HepG2 (cell line): ENCODE measurements around the gene B9D2. TPM values are rescaled to one million over a fixed set of nuclear protein-coding genes. Genes with fewer than 3 reads are reported as not detected.

Source experiments
- ATAC-seq: fragments of 200-7000 bp; cut with Tn5 transposase; 3 replicates; pipeline ENCODE4 v1.9.1; 2020; ENCODE audit warnings: mild to moderate bottlenecking, moderate library complexity
- BruUV-seq: library from RNA; stranded (reverse); fragments of 400-500 nt; replicated peaks from 2 replicates; lab custom pipeline; 2021; lab: Mats Ljungman, UMichigan
- CTCF ChIA-PET: fragments of 300-600 bp; formaldehyde crosslinking; extraction: SDS; loops from one replicate; lab custom pipeline; 2021; ENCODE audit warnings: low total read pairs, inconsistent platforms, low intra/inter-chr PET ratio; lab: Yijun Ruan, JAX
- POLR2A ChIA-PET: fragments of 350-600 bp; sonication (Branson Sonifier 250); formaldehyde crosslinking; loops from one replicate; lab custom pipeline; 2020; ENCODE audit warnings: antibody characterized with exemption, inconsistent platforms; lab: Yijun Ruan, JAX
- DNase-seq: peaks from one replicate; pipeline ENCODE4 v3.0.0-alpha.2; 2015; ENCODE audit warnings: low spot score
- FAIRE-seq: peaks from 3 replicates; lab custom pipeline; 2011; peaks lifted over from hg19 to GRCh38; lab: Jason Lieb, UNC
- H2AFZ ChIP-seq: one replicate; pipeline ENCODE4 v1.6.1; 2011; ENCODE audit warnings: low read length, inconsistent platforms
- H3K27ac ChIP-seq: fragments of 300-600 bp; 3 replicates; pipeline ENCODE4 v1.8.0; 2011; ENCODE audit warnings: mixed run types, mild to moderate bottlenecking, mixed read lengths, low read length, inconsistent platforms; ENCODE audit not compliant: insufficient read depth; ENCODE audit errors: extremely low read length
- H3K27me3 ChIP-seq, 2 experiments: fragments of 200-600 bp in 1 of 2; 2 replicates in 1 of 2; 3 replicates in 1 of 2; pipeline versions ENCODE4 v1.6.0 to v1.8.0; 2011; ENCODE audit warnings: low read length in 2 of 2, mild to moderate bottlenecking in 2 of 2, moderate library complexity in 2 of 2, inconsistent platforms in 1 of 2; ENCODE audit not compliant: insufficient read depth in 2 of 2, control insufficient read depth in 1 of 2
- H3K36me3 ChIP-seq, 2 experiments: fragments of 200-600 bp in 1 of 2; replicated peaks in 1 of 2; 2 replicates in 1 of 2; 3 replicates in 1 of 2; pipeline versions ENCODE4 v1.5.1 to v1.8.0; 2011; ENCODE audit warnings: low read length in 2 of 2, inconsistent platforms in 1 of 2; ENCODE audit not compliant: insufficient read depth in 2 of 2, control insufficient read depth in 1 of 2
- H3K4me1 ChIP-seq: 2 replicates; pipeline ENCODE4 v1.5.1; 2012; ENCODE audit warnings: low read length, inconsistent platforms; ENCODE audit not compliant: insufficient read depth
- H3K4me2 ChIP-seq: 2 replicates; pipeline ENCODE4 v1.6.0; 2011; ENCODE audit warnings: low read depth, low read length, inconsistent platforms
- H3K4me3 ChIP-seq, 3 experiments: fragments of 200-600 bp in 1 of 3; sonication (generic), shearing (Covaris generic) in 1 of 3; replicated peaks in 1 of 3; 2 replicates each; pipeline ENCODE4 v1.5.1; 2011 to 2016; ENCODE audit warnings: low read length in 3 of 3, inconsistent platforms in 2 of 3, low read depth in 2 of 3, mild to moderate bottlenecking in 2 of 3, control low read depth in 1 of 3, mixed read lengths in 1 of 3; ENCODE audit not compliant: insufficient read depth in 1 of 3
- H3K79me2 ChIP-seq: one replicate; pipeline ENCODE4 v1.6.1; 2011; ENCODE audit warnings: low read length, inconsistent platforms; ENCODE audit not compliant: insufficient read depth
- H3K9ac ChIP-seq: 2 replicates; pipeline ENCODE4 v1.6.0; 2011; ENCODE audit warnings: mild to moderate bottlenecking, low read depth, low read length, inconsistent platforms; ENCODE audit not compliant: insufficient read depth
- H3K9me3 ChIP-seq: 2 replicates; pipeline ENCODE4 v1.5.1; 2012; ENCODE audit warnings: mild to moderate bottlenecking, low read length
- H4K20me1 ChIP-seq: 2 replicates; pipeline ENCODE4 v1.6.0; 2011; ENCODE audit warnings: inconsistent platforms, mild to moderate bottlenecking, low read length, moderate library complexity; ENCODE audit not compliant: insufficient read depth
- AGO2 ChIP-seq: fragments of 200-400 bp; formaldehyde crosslinking; optimal IDR thresholded peaks from 2 replicates; pipeline ENCODE3; 2017; ENCODE audit warnings: mild to moderate bottlenecking, low read depth, low read length, moderate library complexity
- ARNT ChIP-seq: fragments of 450-650 bp; IDR thresholded peaks from 2 replicates; pipeline ENCODE4 v1.6.1; 2017
- CSRNP1 ChIP-seq: sonication (generic); formaldehyde crosslinking; IDR thresholded peaks from 2 replicates; pipeline ENCODE4 v1.8.1; 2023; ENCODE audit warnings: mild to moderate bottlenecking, missing genetic modification reagents
- FOXK2 ChIP-seq: fragments of 450-650 bp; IDR thresholded peaks from 2 replicates; pipeline ENCODE4 v1.6.1; 2016
- HES4 ChIP-seq: sonication (generic); formaldehyde crosslinking; IDR thresholded peaks from 2 replicates; pipeline ENCODE4 v1.9.0; 2021; ENCODE audit warnings: mild to moderate bottlenecking, missing genetic modification reagents, borderline replicate concordance
- KDM5A ChIP-seq: fragments of 200-600 bp; sonication (generic); IDR thresholded peaks from 2 replicates; pipeline ENCODE4 v1.7.0; 2018; ENCODE audit warnings: antibody characterized with exemption, mild to moderate bottlenecking, low read length, borderline replicate concordance
- MED13 ChIP-seq: sonication (generic); formaldehyde crosslinking; IDR thresholded peaks from 2 replicates; pipeline ENCODE4 v1.5.0; 2020; ENCODE audit warnings: missing genetic modification reagents
- MXD3 ChIP-seq: IDR thresholded peaks from 2 replicates; pipeline ENCODE4 v1.6.1; 2016; ENCODE audit warnings: mild to moderate bottlenecking, missing biosample characterization, missing genetic modification reagents
- MXD4 ChIP-seq: IDR thresholded peaks from 2 replicates; pipeline ENCODE4 v1.6.1; 2016; ENCODE audit warnings: mild to moderate bottlenecking, missing biosample characterization, missing genetic modification reagents
- MXI1 ChIP-seq: IDR thresholded peaks from 3 replicates; pipeline ENCODE4 v1.6.1; 2012; ENCODE audit warnings: low read depth, low read length, inconsistent platforms, borderline replicate concordance
- SKIL ChIP-seq: sonication (generic); formaldehyde crosslinking; IDR thresholded peaks from 2 replicates; pipeline ENCODE4 v1.8.0; 2022; ENCODE audit warnings: missing genetic modification reagents, mild to moderate bottlenecking, moderate library complexity, borderline replicate concordance
- ZBTB7A ChIP-seq: sonication (generic); formaldehyde crosslinking; IDR thresholded peaks from 2 replicates; pipeline ENCODE4 v1.8.0; 2022; ENCODE audit warnings: mild to moderate bottlenecking, missing genetic modification reagents
- ZBTB7B ChIP-seq: sonication (generic); formaldehyde crosslinking; IDR thresholded peaks from 2 replicates; pipeline ENCODE4 v1.4.0; 2020; ENCODE audit warnings: missing genetic modification reagents
- ZNF296 ChIP-seq: sonication (generic); formaldehyde crosslinking; conservative IDR thresholded peaks from 2 replicates; pipeline ENCODE4 v1.5.0; 2020; ENCODE audit warnings: mild to moderate bottlenecking, missing genetic modification reagents
- ZNF788 ChIP-seq: sonication (generic); formaldehyde crosslinking; IDR thresholded peaks from 2 replicates; pipeline ENCODE4 v1.5.0; 2020; ENCODE audit warnings: mild to moderate bottlenecking, missing genetic modification reagents, borderline replicate concordance
- ZNF792 ChIP-seq: IDR thresholded peaks from 2 replicates; pipeline ENCODE4 v1.6.1; 2016
- ZSCAN20 ChIP-seq: sonication (generic); formaldehyde crosslinking; IDR thresholded peaks from 2 replicates; pipeline ENCODE4 v1.4.0; 2020; ENCODE audit warnings: missing genetic modification reagents, mild to moderate bottlenecking, borderline replicate concordance
- WGBS: methylation state at CpG from one replicate; pipeline ENCODE4 v1.1.6; 2017; ENCODE audit warnings: low lambda C conversion rate; 5-methylcytosine and 5-hydroxymethylcytosine counted together
- in situ Hi-C: cut with HindIII; loops from 2 replicates; pipeline ENCODE4 v1.10.0; 2017; ENCODE audit warnings: low pct_unique_long_range_greater_than_20kb; ENCODE audit not compliant: extremely low pct_ligation_motif_present
- intact Hi-C: fragments of 100-400 bp; cut with micrococcal nuclease; formaldehyde crosslinking; loops from one replicate; pipeline ENCODE4 v1.10.0; 2022; ENCODE audit not compliant: unreplicated experiment
- polyA plus RNA-seq, 8 experiments: library from polyadenylated mRNA; depleted of rRNA in 3 of 8; stranded (reverse) in 7 of 8; unstranded in 1 of 8; fragments of >200 nt; fragmentation: Illumina TruSeq in 4 of 8; extraction: Trizol in 4 of 8; gene quantifications; 2 replicates each; pipeline versions ENCODE4 v1.2.1 to v1.2.3, GENCODE V29; 2011 to 2016; ENCODE audit warnings: low read depth in 4 of 8, missing spikeins in 1 of 8, mixed read lengths in 1 of 8; ENCODE audit not compliant: insufficient read depth in 1 of 8
- total RNA-seq, 5 experiments: library from RNA; depleted of rRNA; stranded (reverse); fragments of >200 nt; fragmentation: Illumina TruSeq; extraction: Trizol; gene quantifications; 2 replicates each; pipeline ENCODE4 v1.2.3, GENCODE V29; 2016; ENCODE audit warnings: low read depth in 1 of 5

Gene B9D2
- total and polyA plus RNA-seq, 2 of the 13 experiments (the other 11 are each of a cell fraction or from before 2014, with no cell fraction given) = 3.1 to 4.4 TPM

DNA sequence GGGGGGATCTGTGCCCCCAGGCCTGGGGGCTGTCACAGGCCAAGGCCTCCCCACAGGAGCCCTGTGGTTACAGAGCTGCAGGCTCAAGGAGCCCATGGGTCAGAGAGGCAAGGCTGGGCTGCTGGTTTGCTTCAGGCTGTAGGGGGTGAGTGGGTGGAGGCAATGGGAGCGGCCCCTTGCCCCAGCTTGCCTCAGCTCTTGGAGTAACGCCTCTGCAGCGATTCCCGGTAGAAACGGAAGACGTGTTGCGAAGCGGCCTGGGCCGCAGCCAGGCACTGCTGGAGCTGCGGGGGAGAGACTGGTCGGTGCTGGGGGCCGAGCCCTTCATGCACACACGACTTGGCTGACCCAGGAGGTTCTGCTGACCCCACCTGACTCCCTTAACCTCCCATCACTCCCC lies 22.5 kb upstream of the B9D2 start:
- Histone ChIP-seq H2AFZ (no peak overlapping the region), H3K9ac (no peak overlapping the region), H3K9me3 (no peaks in the 10 kb centered on the region), H3K4me1 (peaks cover 9% of the 10 kb centered on the region; the same call in 1 of the 2 replicates), H3K36me3 (peaks cover 16 to 29% of the 10 kb centered on the region in 2 experiments; a peak in 4 of 5 replicates), H4K20me1 (no peaks in the 10 kb centered on the region), H3K4me2 (no peak overlapping the region), H3K27ac (no peak overlapping the region), H3K27me3 (no peaks in the 10 kb centered on the region), H3K4me3 (no peak overlapping the region), H3K79me2 (no peaks in the 10 kb centered on the region)
- intact Hi-C loops (no loop called here), in situ Hi-C loops (no loop called here)
- no peak for FAIRE-seq
- ChIA-PET POLR2A (no interaction called here), CTCF (no interaction called here)
- TF ChIP-seq AGO2 (peak; percentile 19), HES4 (CRISPR knock-in tag) (no peak), FOXK2 (no peak)
- no peak for ATAC-seq
- no peak for DNase-seq
- 91% methylated on average over 9 of the region's 13 CpGs for WGBS
- no TSS peak for BruUV-seq

DNA sequence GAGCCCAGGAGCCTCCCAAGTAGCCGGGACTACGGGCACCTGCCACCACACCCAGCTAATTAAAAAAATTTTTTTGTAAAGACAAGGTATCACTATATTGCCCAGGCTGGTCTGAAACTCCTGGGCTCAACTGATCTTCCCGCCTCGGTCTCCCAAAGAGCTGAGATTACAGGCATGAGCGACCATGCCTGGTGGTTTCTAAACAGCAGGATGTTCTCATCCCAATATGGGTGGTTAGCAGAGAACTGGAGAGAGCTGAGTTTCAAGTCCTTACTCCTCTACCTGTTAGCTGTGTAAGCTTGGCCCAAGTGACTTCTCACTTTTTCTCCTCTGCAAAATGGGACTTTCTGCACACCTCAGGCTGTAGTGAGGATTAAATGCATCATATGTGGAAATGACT lies 20.4 kb upstream of the B9D2 start:
- Histone ChIP-seq H3K79me2 (no peaks in the 10 kb centered on the region), H3K27me3 (no peaks in the 10 kb centered on the region), H3K36me3 (peaks cover 7 to 11% of the 10 kb centered on the region in 2 experiments; a peak in 2 of 5 replicates), H3K9ac (no peak overlapping the region), H2AFZ (no peak overlapping the region), H3K4me1 (peaks cover 9% of the 10 kb centered on the region; the same call in 1 of the 2 replicates), H3K4me3 (no peak overlapping the region), H4K20me1 (no peaks in the 10 kb centered on the region), H3K27ac (no peak overlapping the region), H3K9me3 (no peaks in the 10 kb centered on the region), H3K4me2 (no peak overlapping the region)
- ATAC-seq (no peak), DNase-seq (no peak), FAIRE-seq (no peak)
- CTCF ChIA-PET = no interaction called here
- WGBS = 100% methylated on average over 4 of the region's 5 CpGs
- BruUV-seq = no TSS peak
- intact Hi-C loops = no loop called here
- in situ Hi-C loops = no loop called here
- POLR2A ChIA-PET = no interaction called here
- no peak for TF ChIP-seq MXD4 (CRISPR knock-in tag)
- TF ChIP-seq KDM5A = no peak
- no peak for TF ChIP-seq MXD3
- no peak for TF ChIP-seq ZNF296 (CRISPR knock-in tag)
- TF ChIP-seq ZSCAN20 (CRISPR knock-in tag) = no peak
- TF ChIP-seq ZBTB7A (CRISPR knock-in tag) = no peak
- TF ChIP-seq CSRNP1 (CRISPR knock-in tag) = no peak
- no peak for TF ChIP-seq ZNF792 (CRISPR knock-in tag)
- no peak for TF ChIP-seq ZBTB7B (CRISPR knock-in tag)
- TF ChIP-seq ARNT = no peak
- no peak for TF ChIP-seq MED13 (CRISPR knock-in tag)
- TF ChIP-seq MXI1 = no peak
- no peak for TF ChIP-seq SKIL
- no peak for TF ChIP-seq ZNF788
